Endothelial cell of umbilical vein (primary cell): ENCODE measurements around the gene RNF145. TPM values are rescaled to one million over a fixed set of nuclear protein-coding genes. Genes with fewer than 3 reads are reported as not detected.

ENCODE experiments used
- BruUV-seq: library from RNA; stranded (reverse); fragments of 400-500 nt; replicated peaks from 2 replicates; lab custom pipeline; 2021; lab: Mats Ljungman, UMichigan
- CTCF ChIA-PET: fragments of 300-600, 350-600 bp; sonication (Branson Sonifier 250); formaldehyde crosslinking; loops from one replicate; lab custom pipeline; 2021; ENCODE audit warnings: antibody characterized with exemption, inconsistent platforms; lab: Charles Lee
- POLR2A ChIA-PET: fragments of 300-600, 350-600 bp; sonication (Branson Sonifier 250); formaldehyde crosslinking; loops from one replicate; lab custom pipeline; 2021; ENCODE audit warnings: antibody characterized with exemption, inconsistent platforms; lab: Charles Lee
- DNase-seq: peaks from one replicate; pipeline ENCODE4 v3.0.0-alpha.2; 2011; ENCODE audit warnings: low read depth, low spot score
- FAIRE-seq: peaks from 2 replicates; lab custom pipeline; 2011; peaks lifted over from hg19 to GRCh38; lab: Jason Lieb, UNC
- H2AFZ ChIP-seq: 2 replicates; pipeline ENCODE4 v1.6.0; 2012; ENCODE audit warnings: low read depth, low read length, control low read depth, inconsistent platforms
- H3K27ac ChIP-seq: 2 replicates; pipeline ENCODE4 v1.5.1; 2011; ENCODE audit warnings: low read depth, mild to moderate bottlenecking, control low read depth, low read length, moderate library complexity; ENCODE audit not compliant: insufficient read depth
- H3K27me3 ChIP-seq, 2 experiments: 2 replicates each; pipeline versions ENCODE4 v1.6.0 to v1.6.1; 2011; ENCODE audit warnings: low read length in 2 of 2, mixed read lengths in 1 of 2; ENCODE audit not compliant: control insufficient read depth in 2 of 2, insufficient read depth in 2 of 2
- H3K36me3 ChIP-seq, 2 experiments: 2 replicates in 1 of 2; 3 replicates in 1 of 2; pipeline ENCODE4 v1.5.1; 2011; ENCODE audit warnings: low read length in 2 of 2, mild to moderate bottlenecking in 1 of 2, moderate library complexity in 1 of 2; ENCODE audit not compliant: control insufficient read depth in 2 of 2, insufficient read depth in 2 of 2; ENCODE audit errors: extremely low read depth in 1 of 2
- H3K4me1 ChIP-seq: 3 replicates; pipeline ENCODE4 v1.5.1; 2011; ENCODE audit warnings: mild to moderate bottlenecking, low read length; ENCODE audit not compliant: control insufficient read depth, insufficient read depth; ENCODE audit errors: extremely low read depth
- H3K4me2 ChIP-seq: 2 replicates; pipeline ENCODE4 v1.6.1; 2011; ENCODE audit warnings: low read length, control low read depth, mixed read lengths; ENCODE audit not compliant: insufficient read depth
- H3K4me3 ChIP-seq, 3 experiments: fragments of 200-600 bp in 1 of 3; sonication (generic), shearing (Covaris generic) in 1 of 3; replicated peaks in 1 of 3; 2 replicates each; pipeline ENCODE4 v1.5.1; 2011 to 2016; ENCODE audit warnings: control low read depth in 3 of 3, low read length in 3 of 3, mild to moderate bottlenecking in 2 of 3, inconsistent platforms in 1 of 3, low read depth in 1 of 3, moderate library complexity in 1 of 3; ENCODE audit not compliant: insufficient read depth in 1 of 3
- H3K79me2 ChIP-seq: 2 replicates; pipeline ENCODE4 v1.6.0; 2012; ENCODE audit warnings: low read length, inconsistent platforms; ENCODE audit not compliant: control insufficient read depth, insufficient read depth
- H3K9ac ChIP-seq: replicated peaks from 2 replicates; pipeline ENCODE3; 2011; ENCODE audit warnings: low read length, control low read depth; ENCODE audit not compliant: insufficient read depth; ENCODE audit errors: extremely low read depth
- H3K9me1 ChIP-seq: replicated peaks from 3 replicates; pipeline ENCODE4 v1.6.0; 2011; ENCODE audit warnings: mild to moderate bottlenecking, low read length; ENCODE audit not compliant: control insufficient read depth, insufficient read depth; ENCODE audit errors: extremely low read depth
- H3K9me3 ChIP-seq: replicated peaks from 2 replicates; pipeline ENCODE4 v1.5.1; 2012; ENCODE audit warnings: low read length, inconsistent platforms; ENCODE audit not compliant: control insufficient read depth, insufficient read depth
- H4K20me1 ChIP-seq: replicated peaks from 2 replicates; pipeline ENCODE3; 2011; ENCODE audit warnings: mild to moderate bottlenecking, low read length; ENCODE audit not compliant: control insufficient read depth, insufficient read depth; ENCODE audit errors: extremely low read depth
- CTCF ChIP-seq, 2 donors: IDR thresholded peaks; 1 replicate in 1 of 2; 2 replicates in 1 of 2; pipeline ENCODE4 v1.5.1; 2011; ENCODE audit warnings: low read length in 2 of 2, mild to moderate bottlenecking in 2 of 2, moderate library complexity in 2 of 2, control low read depth in 1 of 2, inconsistent platforms in 1 of 2, low read depth in 1 of 2; ENCODE audit not compliant: insufficient read depth in 1 of 2; ENCODE audit errors: extremely low read depth in 1 of 2
- EZH2 ChIP-seq: IDR thresholded peaks from 2 replicates; pipeline ENCODE4 v1.6.1; 2012; ENCODE audit warnings: borderline replicate concordance, low read depth, mild to moderate bottlenecking, moderate library complexity, low read length, inconsistent platforms; ENCODE audit not compliant: severe bottlenecking
- GATA2 ChIP-seq: IDR thresholded peaks from 2 replicates; pipeline ENCODE4 v1.7.0; 2011; ENCODE audit warnings: low read depth, mild to moderate bottlenecking, moderate library complexity, mixed read lengths, low read length; ENCODE audit not compliant: insufficient read length, insufficient read depth
- MAX ChIP-seq: IDR thresholded peaks from 2 replicates; pipeline ENCODE4 v1.6.1; 2011; ENCODE audit not compliant: insufficient read depth, insufficient read length
- POLR2A ChIP-seq: IDR thresholded peaks from 2 replicates; pipeline ENCODE4 v1.6.1; 2012; ENCODE audit warnings: low read depth, mild to moderate bottlenecking, control low read depth, low read length
- POLR2AphosphoS5 ChIP-seq: IDR thresholded peaks from 2 replicates; pipeline ENCODE4 v1.6.1; 2012; ENCODE audit warnings: low read depth, mild to moderate bottlenecking, control low read depth, low read length, moderate library complexity; ENCODE audit not compliant: insufficient read depth
- dilution Hi-C: fragments of 300-500 bp; cut with MboI; formaldehyde crosslinking; loops from one replicate; pipeline ENCODE4 v1.15.0; 2019; ENCODE audit warnings: low sequenced_read_pairs; ENCODE audit not compliant: extremely low pct_ligation_motif_present
- intact Hi-C: fragments of 100-400 bp; cut with micrococcal nuclease; formaldehyde crosslinking; loops from one replicate; pipeline ENCODE4 v1.10.0; 2022
- polyA plus RNA-seq, 4 experiments: library from polyadenylated mRNA; depleted of rRNA in 3 of 4; stranded (reverse) in 3 of 4; unstranded in 1 of 4; fragments of >200 nt; gene quantifications; 2 replicates each; pipeline versions ENCODE4 v1.2.1 to v1.2.3, GENCODE V29; 2011 to 2012; ENCODE audit warnings: missing spikeins in 1 of 4
- total RNA-seq: library from RNA; stranded (reverse); gene quantifications from 2 replicates; pipeline ENCODE4 v1.2.3, GENCODE V29; 2021

Gene RNF145
- total and polyA plus RNA-seq, 2 donors (not counting 3 experiments of a cell fraction or from before 2014, with no cell fraction given), result 39.4 to 62.3 TPM

- TF ChIP-seq CTCF (IDR thresholded peaks at IDR 0.05; ENCODE audit: extremely low read depth in 1 of 2, insufficient read depth in 1 of 2, low read depth in 1 of 2, low read length in 2 of 2) (peak; percentile 45 to 46), POLR2A (no peak)
- Histone ChIP-seq H3K4me1 (no peaks in the 10 kb centered on the region), H3K27ac (no peak overlapping the region), H2AFZ (no peak overlapping the region), H3K4me2 (no peak overlapping the region), H3K9ac (no peak overlapping the region), H3K79me2 (no peaks in the 10 kb centered on the region), H3K4me3 (no peak overlapping the region), H3K9me3 (no peaks in the 10 kb centered on the region), H4K20me1 (no peaks in the 10 kb centered on the region), H3K9me1 (no peaks in the 10 kb centered on the region), H3K36me3 (no peaks in the 10 kb centered on the region), H3K27me3 (peaks cover 2 to 9% of the 10 kb centered on the region in 2 experiments)
- intact Hi-C loops (loop anchor here (1.0 to 5.0 kb wide), 6 partner anchors 438 to 1371 kb away; no protein-coding TSS in a partner anchor), dilution Hi-C loops (loop anchor here (25.0 kb wide), 1 partner anchor 421 kb away; no protein-coding TSS in a partner anchor)
- CTCF ChIA-PET, result interaction anchor here (0.7 to 4.4 kb wide), 21 partner anchors 10 to 1371 kb away, joined by 3 to 40 read pairs (median 4); partner anchors contain the start of gene EBF1
- POLR2A ChIA-PET, result no interaction called here
- DNase-seq (peak; percentile 62), FAIRE-seq (peak; percentile 88)
- no TSS peak for BruUV-seq
Observed at GRCh38 chr5:159133041-159133741, 76.2 kb downstream of the RNF145 start.

- H3K9me3 ChIP-seq, result no peaks in the 10 kb centered on the region
- no peak for TF ChIP-seq GATA2
- TF ChIP-seq POLR2A, result no peak
- TF ChIP-seq MAX, result no peak
- no peak for TF ChIP-seq EZH2
- TF ChIP-seq POLR2AphosphoS5, result no peak
- CTCF ChIA-PET, result interaction anchor here (0.7 to 4.4 kb wide), 23 partner anchors 9 to 1371 kb away, joined by 3 to 40 read pairs (median 4); partner anchors contain the start of gene EBF1
- H3K27me3 ChIP-seq, result peaks cover 2 to 9% of the 10 kb centered on the region in 2 experiments
- H3K9ac ChIP-seq, result no peak overlapping the region
- FAIRE-seq (no peak), DNase-seq (no peak)
- H3K4me2 ChIP-seq, result no peak overlapping the region
- no peaks in the 10 kb centered on the region for H4K20me1 ChIP-seq
- intact Hi-C loops (loop anchor here (1.0 to 5.0 kb wide), 6 partner anchors 437 to 1370 kb away; no protein-coding TSS in a partner anchor), dilution Hi-C loops (loop anchor here (25.0 kb wide), 1 partner anchor 420 kb away; no protein-coding TSS in a partner anchor)
- H3K36me3 ChIP-seq, result no peaks in the 10 kb centered on the region
- POLR2A ChIA-PET, result no interaction called here
- H3K9me1 ChIP-seq, result no peaks in the 10 kb centered on the region
- no TSS peak for BruUV-seq
- H2AFZ ChIP-seq, result no peak overlapping the region
- H3K79me2 ChIP-seq, result no peaks in the 10 kb centered on the region
- no peak overlapping the region for H3K27ac ChIP-seq
- H3K4me1 ChIP-seq, result no peaks in the 10 kb centered on the region
- H3K4me3 ChIP-seq, result no peak overlapping the region
Observed at GRCh38 chr5:159132429-159133040, 76.8 kb downstream of the RNF145 start.
